GM19455 (cell line): ENCODE measurements around the gene DHFR.
A peak's percentile ranks its signal among the peaks of the same experiment; 100 is the strongest.

Experiments
- ATAC-seq: cut with Tn5 transposase; IDR thresholded peaks from one replicate; pipeline ENCODE4 v1.9.1; 2021; ENCODE audit not compliant: unreplicated experiment

The DHFR gene

DNA sequence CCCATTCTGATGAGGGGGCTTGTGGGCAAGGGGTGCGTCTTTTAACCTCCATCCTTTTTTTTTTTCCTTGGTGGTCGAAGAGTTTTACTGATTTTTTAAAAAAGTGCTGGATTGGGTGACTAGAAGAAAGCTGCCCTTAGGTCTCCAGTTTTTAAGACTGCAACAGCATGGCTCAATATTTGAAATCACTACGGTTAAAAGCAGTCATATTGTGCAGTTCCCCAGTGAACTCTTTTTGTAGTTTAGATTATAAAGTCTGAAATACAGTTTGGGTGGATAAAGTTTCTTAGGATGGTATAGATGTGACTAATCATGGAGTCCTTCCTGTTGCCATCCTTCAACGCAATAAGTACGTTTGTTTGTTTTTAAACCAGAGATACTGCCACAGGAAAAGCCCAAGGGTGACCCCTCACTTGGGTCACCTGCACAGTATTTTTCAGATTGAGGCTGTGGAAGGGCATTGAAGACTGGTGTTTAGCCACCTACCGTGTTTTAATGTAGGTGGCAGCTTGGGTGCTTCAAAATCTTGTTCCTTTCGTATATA, 520 bp upstream of the DHFR start:
- ATAC-seq, result no peak

DNA sequence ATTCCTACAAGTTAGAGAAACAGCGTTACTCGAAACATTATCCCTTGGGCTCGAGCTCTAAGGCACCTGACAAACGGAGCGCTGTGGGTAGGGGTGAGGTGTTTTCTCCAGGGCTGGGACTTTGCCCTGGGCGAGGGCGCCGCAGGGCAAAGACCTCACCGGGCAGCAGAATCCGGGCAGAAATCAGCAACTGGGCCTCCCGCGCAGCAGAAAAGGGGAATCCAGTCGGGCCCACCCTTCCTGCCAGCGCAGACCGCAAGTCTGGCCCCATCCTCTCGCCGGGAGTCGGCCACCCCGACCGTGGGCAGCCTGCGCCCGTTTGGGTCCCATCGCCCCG, 761 bp downstream of the DHFR start:
- peak; percentile 0 for ATAC-seq

DNA sequence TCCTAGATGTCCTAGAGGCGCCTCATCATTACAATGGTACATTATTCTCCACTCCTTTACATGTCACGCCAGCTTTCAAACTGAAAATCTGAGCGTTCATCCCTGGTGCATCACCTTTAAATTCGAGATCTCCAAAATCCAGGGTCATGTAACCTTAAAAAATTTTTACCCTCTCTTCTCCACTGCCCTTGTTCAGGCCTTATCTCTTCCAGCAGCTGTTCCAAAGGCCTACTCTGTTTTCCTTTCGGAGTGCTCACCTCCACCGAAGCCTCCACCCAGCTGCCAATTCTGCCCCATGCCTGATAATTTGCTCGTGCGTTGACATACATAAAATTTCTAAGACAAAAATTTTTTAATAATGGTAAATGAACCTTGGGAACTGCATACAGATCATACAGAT, 1.3 kb downstream of the DHFR start:
- no peak for ATAC-seq

DNA sequence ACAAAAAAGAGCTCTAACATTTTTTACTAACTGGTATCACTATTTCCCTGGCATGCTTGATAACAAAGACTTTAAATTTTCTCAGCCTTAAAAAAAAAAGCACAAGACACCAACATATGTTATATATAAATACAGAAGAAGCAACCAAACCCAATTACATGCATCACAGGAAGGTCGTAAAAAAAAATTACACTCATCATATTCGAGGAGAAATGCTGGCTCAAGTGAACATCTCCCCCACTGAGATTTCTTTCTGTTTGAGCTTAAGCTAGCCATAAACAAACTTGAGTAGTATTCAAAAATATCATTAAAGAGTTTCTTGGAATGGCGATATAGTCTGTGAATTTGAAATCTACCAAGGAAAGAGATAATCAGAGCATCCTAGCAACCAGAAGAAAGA, 7.9 kb downstream of the DHFR start:
- no peak for ATAC-seq

DNA sequence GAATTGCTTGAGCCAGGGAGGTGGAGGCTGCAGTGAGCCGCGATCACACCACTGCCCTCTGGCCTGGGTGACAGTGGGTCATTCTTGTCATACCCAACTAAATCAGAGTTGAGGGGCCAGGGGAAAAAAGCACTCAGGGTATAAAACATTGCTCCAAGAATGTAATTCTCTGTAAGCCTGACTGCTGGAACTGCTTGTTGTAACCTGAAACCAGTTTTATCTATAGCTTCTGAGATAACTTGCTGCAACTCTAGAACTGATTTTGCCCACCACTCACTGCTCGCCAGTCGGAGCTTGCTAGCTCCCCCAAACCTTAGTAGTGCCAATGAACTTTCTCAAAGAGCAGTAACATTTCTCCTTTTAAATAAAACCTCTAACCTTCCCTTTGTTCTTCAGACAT, 9.9 kb downstream of the DHFR start:
- no peak for ATAC-seq

DNA sequence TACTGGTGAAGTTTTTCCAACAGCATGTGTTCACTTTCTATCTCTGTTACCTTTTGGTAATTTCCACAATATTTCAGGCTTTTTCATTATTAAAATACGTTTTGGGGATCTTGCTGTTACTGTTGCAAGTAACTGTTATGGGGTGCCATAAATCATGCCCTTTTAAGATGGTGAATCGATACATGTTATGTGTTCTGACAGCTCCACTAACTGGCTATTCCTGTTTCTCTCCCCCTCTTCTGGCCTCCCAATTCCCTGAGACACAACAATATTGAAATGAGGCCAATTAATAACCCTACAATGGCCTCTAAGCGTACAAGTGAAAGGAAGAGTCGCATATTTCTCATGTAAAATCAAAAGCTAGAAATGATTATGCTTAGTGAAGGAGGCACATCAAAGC, 13.4 kb downstream of the DHFR start:
- no peak for ATAC-seq

DNA sequence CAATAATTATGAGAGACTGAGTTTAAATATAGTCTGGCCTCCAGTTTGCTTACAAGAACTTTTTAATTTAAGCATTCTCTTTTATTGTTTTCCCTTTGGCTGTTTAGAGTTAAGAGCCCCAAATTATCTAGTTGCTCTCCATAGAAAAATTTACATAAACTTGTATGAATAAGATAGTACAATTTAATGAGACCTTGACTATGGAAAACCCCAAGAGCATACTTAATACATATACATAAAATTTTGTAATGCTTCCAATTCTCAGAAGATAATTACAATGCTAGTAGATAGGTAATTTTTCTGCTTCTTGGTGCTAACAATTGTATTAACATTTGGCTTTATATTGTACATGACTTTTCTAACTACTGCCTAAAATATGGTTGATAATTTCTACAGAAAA, 20.6 kb downstream of the DHFR start:
- no peak for ATAC-seq

DNA sequence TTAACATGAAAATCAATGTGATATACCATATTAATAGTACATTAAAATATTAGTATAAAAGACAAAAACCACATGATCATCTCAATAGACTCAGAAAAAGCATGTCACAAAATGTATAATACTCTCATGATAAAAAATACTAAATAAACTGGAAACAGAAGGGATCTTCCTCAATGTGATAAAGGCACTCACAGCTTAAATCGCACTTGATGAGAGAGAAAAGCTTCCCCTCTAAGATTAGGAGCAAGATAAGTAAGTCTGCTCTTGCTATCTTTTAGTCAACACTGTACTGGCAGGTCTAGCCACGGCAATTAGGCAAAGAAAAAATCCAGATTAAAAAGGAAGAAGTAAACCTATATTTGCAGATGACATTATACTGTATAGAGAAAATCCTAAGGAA, 22.1 kb downstream of the DHFR start:
- ATAC-seq, result no peak

DNA sequence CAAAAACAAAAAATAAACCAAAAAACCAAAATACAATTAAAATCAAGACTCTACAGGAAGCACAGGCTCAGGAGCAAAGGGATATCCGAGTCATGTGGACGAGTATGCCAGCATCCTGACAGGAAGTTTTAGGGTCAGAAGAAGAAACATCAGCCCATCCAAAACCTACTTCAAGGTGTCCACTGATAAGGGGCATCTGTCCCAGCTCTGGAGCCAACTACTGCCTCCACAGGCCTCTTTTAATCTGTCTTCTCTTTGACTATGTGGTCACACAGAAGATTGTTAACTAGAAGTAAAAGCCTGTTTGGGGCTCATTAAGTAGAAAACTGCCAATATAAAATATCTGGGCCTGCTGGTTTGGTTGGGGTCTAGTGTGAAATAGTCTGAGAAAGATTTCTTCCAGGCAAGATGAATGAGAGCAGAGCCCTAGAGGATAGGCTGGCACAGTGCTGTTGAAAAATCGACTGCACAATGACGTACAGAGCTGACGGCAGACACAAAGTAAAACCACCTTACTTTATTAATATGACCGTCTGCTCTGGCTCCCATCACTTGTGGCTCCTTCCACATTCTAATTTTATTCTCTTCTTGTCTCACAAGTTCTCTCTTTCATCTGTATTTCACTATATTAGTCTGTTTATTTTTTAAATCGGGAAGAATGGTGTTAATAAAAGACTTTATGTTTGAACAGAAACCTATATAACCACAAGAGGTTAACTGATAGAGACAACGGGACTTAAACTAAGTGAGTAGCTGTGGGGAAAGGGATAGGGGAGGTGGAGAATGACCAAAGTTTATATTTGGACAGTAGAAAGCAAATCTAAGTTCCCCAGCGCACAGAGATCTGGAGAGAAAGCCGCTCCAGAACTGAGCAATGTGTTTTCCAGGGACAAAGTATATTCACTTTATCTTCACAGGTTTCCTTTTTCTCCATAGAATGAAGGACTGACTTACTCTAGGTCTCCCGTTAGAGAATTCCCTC, 23.2 kb downstream of the DHFR start:
- ATAC-seq, result no peak

DNA sequence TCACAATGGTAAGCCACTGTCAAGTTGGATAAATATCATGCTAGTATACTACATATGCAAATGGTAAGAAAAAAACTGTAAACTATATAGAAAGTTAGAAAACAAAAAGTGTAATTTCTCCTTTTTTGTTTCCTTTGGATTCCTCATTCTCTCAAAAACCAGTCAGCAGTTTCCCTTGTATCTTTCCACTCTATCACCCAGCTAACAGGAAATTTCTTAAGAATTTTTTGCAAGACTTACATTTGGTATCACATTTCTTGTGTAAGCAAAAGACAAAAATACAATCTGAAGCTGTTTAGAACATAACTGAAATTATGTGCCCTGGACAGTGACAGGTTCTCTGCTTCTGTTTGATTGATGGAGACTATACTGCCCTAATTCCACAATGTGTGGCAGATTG, 25.5 kb downstream of the DHFR start:
- ATAC-seq, result no peak

DNA sequence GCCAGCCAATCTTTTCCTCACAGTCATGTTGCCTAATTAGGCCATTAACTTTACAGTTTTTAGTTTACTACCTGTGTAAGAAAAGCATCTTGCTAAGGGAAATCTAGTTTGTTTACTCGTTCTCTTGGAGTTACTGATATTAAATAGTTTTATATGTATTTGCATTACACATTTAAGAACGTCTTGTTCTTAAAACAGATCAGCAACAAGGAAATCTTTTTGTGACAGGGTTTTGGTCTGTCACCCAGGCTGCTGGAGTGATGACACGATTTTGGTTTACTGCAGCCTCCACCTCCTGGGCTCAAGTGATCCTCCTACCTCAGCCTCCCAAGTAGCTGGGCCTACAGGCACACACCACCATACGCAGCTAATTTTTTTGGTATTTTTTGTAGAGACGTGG, 29.6 kb downstream of the DHFR start:
- no peak for ATAC-seq

DNA sequence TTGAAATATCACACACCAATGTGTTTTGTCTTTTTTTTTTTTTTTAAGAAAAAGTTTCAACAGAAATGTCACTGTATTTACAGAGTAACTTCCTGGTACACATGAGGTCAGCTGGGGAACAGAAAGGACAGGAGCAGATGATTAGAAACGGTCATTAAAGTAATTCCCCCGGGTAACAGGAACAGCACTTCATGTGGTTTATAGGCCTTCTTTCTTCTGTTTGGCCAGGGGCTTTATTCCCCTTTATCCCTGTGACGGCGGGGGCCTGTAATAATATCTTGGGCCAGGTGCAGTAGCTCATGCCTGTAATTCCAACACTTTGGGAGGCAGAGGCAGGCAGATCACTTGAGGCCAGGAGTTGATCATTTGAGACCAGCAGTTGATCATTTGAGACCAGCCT, 30.8 kb downstream of the DHFR start:
- ATAC-seq, result no peak

DNA sequence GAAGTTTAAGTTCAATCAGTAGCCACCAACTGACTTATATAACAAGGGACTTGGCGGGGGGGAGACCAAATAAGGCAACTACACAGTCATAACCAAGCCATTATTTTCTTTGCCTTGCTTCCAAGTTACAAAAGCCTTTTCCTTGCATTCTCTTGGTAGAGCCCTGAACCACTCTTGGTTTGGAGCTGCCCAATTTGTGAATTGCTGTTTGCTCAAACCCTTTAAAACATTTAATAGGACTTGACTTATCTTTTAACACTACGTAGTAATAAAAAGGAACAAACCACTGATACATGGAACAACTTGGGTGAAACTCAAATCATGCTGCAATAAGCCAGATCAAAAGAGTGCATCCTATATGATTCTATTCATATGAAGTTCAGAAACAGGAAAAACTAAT, 32.0 kb downstream of the DHFR start:
- no peak for ATAC-seq

DNA sequence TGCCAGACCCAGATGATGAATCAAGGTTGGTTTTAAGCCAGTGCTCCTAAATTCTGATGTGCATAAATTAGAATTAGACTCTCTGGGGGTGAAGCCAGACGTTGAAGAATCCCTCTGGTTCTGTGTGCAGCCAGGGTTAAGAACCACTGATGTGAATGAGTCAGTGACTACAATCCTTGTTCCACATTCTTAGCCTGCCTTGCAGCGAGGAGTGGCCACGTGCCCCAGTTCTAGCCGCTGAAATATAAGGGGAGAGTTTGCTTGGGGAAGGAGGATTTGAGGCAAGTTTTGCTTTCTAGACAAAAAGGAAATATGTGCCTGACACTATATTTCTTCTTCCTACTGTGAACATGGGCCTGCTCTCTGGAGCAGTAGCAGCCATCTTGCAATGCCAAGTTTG, 34.6 kb downstream of the DHFR start:
- ATAC-seq, result no peak

DNA sequence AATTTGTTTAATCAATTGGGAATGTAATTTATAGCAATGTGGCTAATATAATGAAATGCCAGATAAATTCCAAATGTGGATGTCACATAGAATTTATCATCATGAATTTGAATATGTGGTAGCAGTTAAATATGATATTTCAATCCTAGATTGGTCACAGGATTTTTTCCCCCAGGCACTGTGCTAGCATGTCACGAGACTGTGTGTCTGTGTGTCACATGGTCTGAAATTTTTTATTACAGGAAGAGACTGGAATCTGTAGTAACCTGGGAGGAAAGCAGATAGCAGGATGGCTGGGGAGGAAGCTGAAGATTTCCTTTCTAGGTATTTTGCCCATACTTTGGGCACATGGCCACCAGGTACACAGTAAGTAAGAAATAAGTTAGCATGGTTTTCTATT, 35.7 kb downstream of the DHFR start:
- no peak for ATAC-seq

DNA sequence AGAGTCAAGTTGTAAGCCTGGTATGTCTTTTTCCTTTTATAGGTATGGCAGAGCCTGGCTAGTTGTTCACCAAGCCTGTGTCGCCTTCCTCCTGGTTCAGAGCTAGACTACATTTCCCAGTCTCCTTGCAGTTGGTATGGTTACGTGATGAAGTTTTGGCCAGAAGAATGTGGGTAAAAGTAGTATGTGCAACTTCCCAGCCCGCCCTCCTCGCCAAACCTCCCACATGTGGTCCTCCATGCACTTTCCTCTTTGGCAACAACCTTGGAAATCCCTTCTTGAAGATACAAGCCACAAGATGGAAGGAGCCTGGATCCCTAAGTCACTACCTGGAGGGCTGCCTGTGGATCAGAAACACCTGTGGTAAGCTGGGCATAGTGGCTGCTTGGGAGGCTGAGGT, 36.3 kb downstream of the DHFR start:
- ATAC-seq, result no peak

DNA sequence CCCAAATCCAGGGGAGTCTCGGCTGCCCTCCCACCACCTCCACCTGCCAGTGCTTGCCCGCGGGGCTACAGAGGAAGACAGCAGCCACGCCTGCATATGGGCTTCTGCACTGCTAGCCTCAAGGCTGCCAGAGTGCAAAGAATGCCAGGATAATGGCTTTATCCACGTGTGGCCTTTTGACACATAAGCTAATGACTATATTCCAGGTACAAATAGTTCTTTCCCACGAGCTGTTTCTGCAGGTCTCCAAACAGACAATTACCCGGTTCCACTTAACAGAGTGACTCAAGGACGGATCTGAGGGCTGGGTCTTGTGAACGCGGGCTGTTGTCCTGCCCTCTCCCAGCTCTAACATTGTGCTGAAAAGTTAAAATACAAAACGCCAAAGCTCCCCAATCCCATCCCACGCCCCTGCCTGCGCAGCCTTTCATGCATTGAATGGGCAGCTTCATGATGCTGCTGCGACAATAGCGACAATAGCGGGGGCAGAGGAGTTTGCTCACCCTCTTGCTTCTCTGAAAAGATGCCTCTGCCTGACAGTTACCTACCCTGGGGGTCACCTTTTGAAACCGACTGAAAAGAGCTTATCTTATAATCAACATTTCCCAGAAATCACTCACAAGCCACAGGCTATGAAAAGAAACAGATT, 39.4 kb downstream of the DHFR start:
- no peak for ATAC-seq

DNA sequence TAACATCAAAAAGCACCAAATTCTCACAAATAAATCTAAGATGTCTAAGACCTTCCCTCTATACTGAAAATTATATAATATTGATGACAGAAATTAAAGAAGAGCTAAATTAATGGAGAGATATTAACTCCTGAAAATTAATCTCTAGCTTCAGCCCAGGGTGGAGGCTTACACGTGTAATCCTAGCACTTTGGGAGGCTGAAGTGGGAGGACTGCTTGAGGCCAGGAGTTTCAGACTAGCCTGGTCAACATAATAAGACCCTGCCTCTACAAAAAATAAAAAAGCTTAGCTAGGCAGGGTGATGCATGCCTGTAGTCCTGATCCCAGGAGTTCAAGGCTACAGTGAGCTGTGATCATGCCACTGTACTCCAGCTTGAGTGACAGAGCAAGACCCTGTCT, 45.1 kb downstream of the DHFR start:
- ATAC-seq, result no peak

DNA sequence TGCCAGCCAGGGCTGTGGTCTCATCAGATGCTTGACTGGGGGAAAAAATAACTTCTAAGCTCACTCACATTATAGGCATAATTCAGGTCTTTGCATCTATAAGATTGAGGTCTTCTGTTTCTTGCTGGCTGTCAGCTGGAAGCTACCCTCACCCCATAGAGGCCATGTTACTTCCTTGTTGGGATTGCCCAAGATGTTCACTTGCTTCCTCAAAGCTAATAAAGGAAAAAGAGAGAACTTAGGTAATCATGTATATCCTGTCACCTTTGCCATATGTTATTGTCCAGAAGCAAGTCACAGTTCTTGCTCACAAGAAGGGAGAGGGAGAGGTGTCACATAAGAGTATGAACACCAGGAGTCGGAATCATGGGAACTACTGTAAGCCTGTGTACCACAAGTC, 46.1 kb downstream of the DHFR start:
- ATAC-seq, result no peak

DNA sequence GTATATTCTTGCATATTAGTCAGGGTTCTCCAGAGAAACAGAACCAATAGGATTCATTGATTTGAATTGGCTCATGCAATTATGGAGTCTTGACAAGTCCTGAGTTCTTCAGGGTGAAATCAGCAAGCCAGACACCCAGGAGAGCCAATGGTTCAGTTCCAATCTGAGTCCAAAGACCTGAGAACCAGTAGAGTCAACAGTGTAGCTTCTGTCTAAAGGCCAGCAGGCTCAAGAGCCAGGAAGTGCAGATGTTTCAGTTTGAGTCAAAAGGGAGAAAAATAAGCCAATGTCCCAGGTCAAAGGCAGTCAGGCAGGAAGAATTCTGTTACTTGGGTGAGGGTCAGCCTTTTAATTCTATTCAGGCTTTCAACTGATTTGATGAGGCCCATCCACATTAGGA, 47.0 kb downstream of the DHFR start:
- peak; percentile 84 for ATAC-seq

DNA sequence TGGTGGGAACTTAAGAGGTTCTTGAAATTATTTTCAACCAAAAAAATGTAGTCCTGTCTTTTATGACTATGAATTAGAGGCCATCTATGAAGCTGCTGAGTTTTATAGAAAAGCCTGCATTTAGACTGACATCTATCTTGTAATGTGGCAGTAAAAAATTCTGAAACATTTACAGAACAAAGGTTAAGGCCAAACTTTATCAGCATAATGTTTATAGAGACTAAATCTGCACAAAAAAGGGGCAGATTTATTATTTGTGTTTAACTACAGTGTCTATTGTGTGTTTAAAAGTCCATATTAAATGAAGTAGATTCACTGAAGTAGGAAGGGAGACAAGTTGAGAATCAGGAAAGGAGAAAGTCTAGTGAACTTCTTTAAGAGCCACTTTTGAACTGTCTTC, 47.4 kb downstream of the DHFR start:
- ATAC-seq, result no peak

DNA sequence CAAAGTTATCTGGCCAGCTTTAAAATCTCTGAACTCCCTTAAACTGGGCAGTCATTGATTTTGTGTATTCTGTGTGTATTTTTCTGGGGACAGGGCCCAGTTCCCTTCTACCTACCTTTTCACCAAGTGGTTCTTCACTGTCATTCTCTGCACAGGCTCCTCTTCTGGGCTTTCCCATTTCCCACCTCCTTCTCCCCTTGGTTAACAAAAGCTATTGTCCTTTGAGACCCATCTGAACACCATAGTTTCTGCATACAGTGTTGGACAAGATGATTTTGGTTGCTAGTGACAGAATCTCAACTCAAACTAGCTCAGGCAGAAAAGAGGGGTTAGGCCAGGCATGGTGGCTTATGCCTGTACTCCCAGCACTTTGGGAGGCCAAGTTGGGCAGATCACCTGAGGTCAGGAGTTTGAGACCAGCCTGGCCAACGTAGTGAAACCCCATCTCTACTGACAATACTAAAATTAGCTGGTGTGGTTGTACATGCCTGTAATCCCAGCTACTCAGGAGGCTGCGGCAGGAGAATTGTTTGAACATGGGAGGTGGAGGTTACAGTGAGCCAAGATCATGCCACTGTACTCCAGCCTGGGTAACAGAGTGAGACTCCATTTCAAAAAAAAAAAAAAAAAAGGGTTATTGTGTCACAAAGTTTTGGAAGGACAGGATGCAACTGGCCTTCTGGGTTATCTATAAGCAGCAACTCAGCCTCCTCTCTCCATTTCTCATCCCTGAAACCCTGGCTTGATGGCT, 53.7 kb downstream of the DHFR start:
- ATAC-seq, result no peak
